Thymus (tissue), 11 donors: ENCODE results near the gene ZZZ3. TPM values are rescaled to one million over a fixed set of nuclear protein-coding genes. Genes with fewer than 3 reads are reported as not detected.

Experiments used
- DNase-seq, 9 donors: peaks; one replicate each; pipeline ENCODE4 v3.0.0-alpha.2; 2013; ENCODE audit warnings: low spot score in 9 of 9, low read depth in 6 of 9, missing footprints in 1 of 9
- H3K27ac ChIP-seq, 2 donors: one replicate each; pipeline ENCODE4 v1.5.1; 2013; ENCODE audit warnings: control low read depth in 1 of 2, low read depth in 1 of 2, low read length in 1 of 2, mild to moderate bottlenecking in 1 of 2, moderate library complexity in 1 of 2
- H3K27me3 ChIP-seq, 2 donors: one replicate each; pipeline ENCODE4 v1.5.1; 2013; ENCODE audit warnings: low read length in 1 of 2; ENCODE audit not compliant: control insufficient read depth in 2 of 2, insufficient read depth in 1 of 2
- H3K36me3 ChIP-seq, 2 donors: one replicate each; pipeline ENCODE4 v1.5.1; 2013; ENCODE audit warnings: low read length in 1 of 2, mild to moderate bottlenecking in 1 of 2, moderate library complexity in 1 of 2; ENCODE audit not compliant: control insufficient read depth in 2 of 2, insufficient read depth in 2 of 2
- H3K4me1 ChIP-seq, 2 donors: one replicate each; pipeline ENCODE4 v1.5.1; 2013; ENCODE audit warnings: low read length in 2 of 2; ENCODE audit not compliant: control insufficient read depth in 2 of 2, insufficient read depth in 2 of 2
- H3K4me3 ChIP-seq, 2 donors: one replicate each; pipeline ENCODE4 v1.5.1; 2013; ENCODE audit warnings: low read length in 2 of 2, control low read depth in 1 of 2, mild to moderate bottlenecking in 1 of 2
- H3K9me3 ChIP-seq, 2 donors: one replicate each; pipeline ENCODE4 v1.5.1; 2013; ENCODE audit warnings: low read length in 1 of 2, mild to moderate bottlenecking in 1 of 2; ENCODE audit not compliant: control insufficient read depth in 2 of 2, insufficient read depth in 1 of 2
- whole genome bisulfite sequencing: extraction: QIAGEN DNeasy Blood & Tissue Kit; methylation state at CpG from one replicate; pipeline ENCODE4 v1.1.7; 2013; 5-methylcytosine and 5-hydroxymethylcytosine counted together
- polyA plus RNA-seq: library from polyadenylated mRNA; stranded (reverse); fragments of 200-250 nt; gene quantifications from one replicate; pipeline ENCODE4 v1.2.3, GENCODE V29; 2013
- total RNA-seq: library from RNA; stranded (reverse); fragments of 120-200 nt; gene quantifications from one replicate; pipeline ENCODE4 v1.2.4, GENCODE V29; 2013
- donor health status: healthy.

The ZZZ3 gene
- total and polyA plus RNA-seq, 2 donors, result 20.6 to 44.6 TPM

DNA sequence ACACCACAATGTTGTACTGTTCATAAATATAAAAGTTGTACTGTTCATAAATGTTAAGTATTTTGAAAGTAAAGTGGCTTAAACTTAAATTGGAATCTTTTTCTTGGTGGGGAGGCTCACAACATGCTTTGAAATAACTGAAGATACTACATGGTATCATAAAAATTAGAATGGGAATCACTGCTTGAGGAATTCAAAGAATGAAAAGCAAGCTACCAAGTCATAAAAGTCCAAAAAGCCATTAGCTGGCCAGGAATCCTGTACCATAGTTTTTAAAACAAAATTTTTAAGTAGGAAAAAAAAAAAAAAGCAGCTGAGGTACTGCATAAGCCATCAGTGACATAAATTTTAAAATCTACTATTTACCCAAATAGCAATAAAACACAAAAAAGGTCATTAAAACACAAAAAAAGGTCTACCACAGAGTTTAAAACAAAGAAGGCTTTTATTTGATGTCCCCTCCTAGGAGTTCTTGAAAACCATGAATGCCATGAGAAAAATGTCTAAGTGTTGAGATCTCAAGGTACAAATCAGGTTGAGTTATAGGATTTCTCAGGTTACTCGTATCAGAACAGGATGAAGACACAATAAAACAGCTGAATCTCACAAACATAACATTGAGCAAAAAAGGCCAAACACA, 8.6 kb downstream of the ZZZ3 start:
- H3K4me3 ChIP-seq, result no peak overlapping the region
- DNase-seq, result no peak
- H3K36me3 ChIP-seq, result no peaks in the 10 kb centered on the region
- no peaks in the 10 kb centered on the region for H3K27me3 ChIP-seq
- H3K9me3 ChIP-seq, result no peaks in the 10 kb centered on the region
- 100% methylated on average over 1 of the region's 1 CpG for WGBS
- no peak overlapping the region for H3K27ac ChIP-seq
- H3K4me1 ChIP-seq, result no peaks in the 10 kb centered on the region

DNA sequence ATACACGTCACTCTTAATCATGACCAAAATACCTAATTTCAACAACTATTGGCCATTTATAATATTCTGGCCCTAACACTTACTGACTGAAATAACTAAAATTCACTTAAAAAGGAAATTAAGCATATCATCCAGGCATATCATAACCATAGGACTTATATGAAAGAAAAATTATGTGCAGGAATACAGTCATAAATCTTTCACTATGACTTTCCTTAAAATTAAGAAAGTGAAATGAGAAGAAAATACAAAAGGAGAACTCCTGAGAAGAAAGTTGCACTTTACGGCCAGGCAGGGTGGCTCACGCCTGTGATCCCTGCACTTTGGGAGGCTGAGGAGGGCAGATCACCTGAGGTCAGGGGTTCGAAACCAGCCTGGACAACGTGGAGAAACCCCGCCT, 9.4 kb downstream of the ZZZ3 start:
- Histone ChIP-seq H3K36me3 (no peaks in the 10 kb centered on the region), H3K27ac (no peak overlapping the region), H3K4me1 (no peaks in the 10 kb centered on the region), H3K4me3 (no peak overlapping the region), H3K9me3 (no peaks in the 10 kb centered on the region), H3K27me3 (no peaks in the 10 kb centered on the region)
- WGBS, result 97% methylated on average over 6 of the region's 6 CpGs
- DNase-seq, result no peak

DNA sequence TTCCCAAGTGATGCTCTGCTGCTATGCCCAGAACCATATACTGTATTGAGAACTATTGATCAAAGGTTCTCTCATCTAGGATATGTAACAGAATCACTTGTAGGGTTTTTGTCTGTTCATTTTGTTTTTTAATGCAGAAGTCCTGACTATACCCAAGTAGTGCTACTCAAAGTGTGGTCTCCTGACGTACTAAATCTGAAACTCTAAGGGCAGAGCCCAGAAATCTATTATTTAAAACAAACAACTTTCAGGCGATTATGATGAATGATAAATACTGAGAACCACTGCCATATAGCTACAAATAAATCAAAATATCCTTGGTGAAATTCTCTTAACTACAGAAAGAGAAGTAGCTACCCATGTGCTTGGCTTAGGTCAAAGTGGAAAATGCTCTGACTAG, 10.1 kb downstream of the ZZZ3 start:
- no peaks in the 10 kb centered on the region for H3K9me3 ChIP-seq
- no peak for DNase-seq
- no peaks in the 10 kb centered on the region for H3K4me1 ChIP-seq
- no peak overlapping the region for H3K27ac ChIP-seq
- WGBS, result 95% methylated on average over 2 of the region's 2 CpGs
- H3K4me3 ChIP-seq, result no peak overlapping the region
- no peaks in the 10 kb centered on the region for H3K27me3 ChIP-seq
- no peaks in the 10 kb centered on the region for H3K36me3 ChIP-seq

DNA sequence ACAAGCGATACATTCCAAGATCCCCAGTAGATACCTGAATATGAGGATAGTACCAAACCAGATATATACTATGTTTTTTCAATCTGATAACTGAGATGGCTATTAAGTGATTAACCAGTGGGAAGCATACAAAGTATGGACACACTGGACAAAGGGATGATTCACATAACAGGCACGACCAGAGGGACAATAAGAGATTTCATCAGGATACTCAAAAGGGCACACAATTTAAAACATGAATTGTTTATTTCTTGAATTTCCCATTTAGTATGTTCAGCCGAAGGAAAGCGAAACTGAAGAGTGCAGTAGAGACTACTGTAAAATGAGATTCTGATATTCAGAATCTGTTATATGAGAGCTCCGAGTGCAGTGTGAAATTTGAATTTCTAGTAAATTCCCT, 10.6 kb downstream of the ZZZ3 start:
- no peaks in the 10 kb centered on the region for H3K4me1 ChIP-seq
- no peaks in the 10 kb centered on the region for H3K9me3 ChIP-seq
- no peak overlapping the region for H3K27ac ChIP-seq
- no peak overlapping the region for H3K4me3 ChIP-seq
- 94% methylated on average over 5 of the region's 5 CpGs for WGBS
- no peaks in the 10 kb centered on the region for H3K36me3 ChIP-seq
- DNase-seq, result no peak
- H3K27me3 ChIP-seq, result no peaks in the 10 kb centered on the region

DNA sequence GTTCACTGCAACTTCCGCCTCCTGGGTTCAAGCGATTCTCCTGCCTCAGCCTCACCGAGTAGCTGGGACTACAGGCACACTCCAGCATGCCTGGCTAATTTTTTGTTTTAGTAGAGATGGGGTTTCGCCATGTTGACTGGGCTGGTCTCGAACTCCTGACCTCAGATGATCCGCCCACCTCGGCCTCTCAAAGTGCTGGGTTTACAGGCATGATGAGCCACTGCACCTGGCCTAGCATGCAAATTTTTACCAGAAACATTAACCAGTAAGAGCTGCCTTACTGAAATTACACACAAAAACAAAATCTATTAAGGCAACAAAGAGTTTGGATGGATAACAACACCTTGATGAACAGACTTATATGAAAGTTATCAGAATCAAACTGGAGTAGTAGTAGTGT, 12.1 kb downstream of the ZZZ3 start:
- H3K27me3 ChIP-seq, result no peaks in the 10 kb centered on the region
- no peaks in the 10 kb centered on the region for H3K4me1 ChIP-seq
- no peaks in the 10 kb centered on the region for H3K36me3 ChIP-seq
- 98% methylated on average over 7 of the region's 7 CpGs for WGBS
- no peak overlapping the region for H3K27ac ChIP-seq
- H3K4me3 ChIP-seq, result no peak overlapping the region
- H3K9me3 ChIP-seq, result no peaks in the 10 kb centered on the region
- DNase-seq, result no peak

DNA sequence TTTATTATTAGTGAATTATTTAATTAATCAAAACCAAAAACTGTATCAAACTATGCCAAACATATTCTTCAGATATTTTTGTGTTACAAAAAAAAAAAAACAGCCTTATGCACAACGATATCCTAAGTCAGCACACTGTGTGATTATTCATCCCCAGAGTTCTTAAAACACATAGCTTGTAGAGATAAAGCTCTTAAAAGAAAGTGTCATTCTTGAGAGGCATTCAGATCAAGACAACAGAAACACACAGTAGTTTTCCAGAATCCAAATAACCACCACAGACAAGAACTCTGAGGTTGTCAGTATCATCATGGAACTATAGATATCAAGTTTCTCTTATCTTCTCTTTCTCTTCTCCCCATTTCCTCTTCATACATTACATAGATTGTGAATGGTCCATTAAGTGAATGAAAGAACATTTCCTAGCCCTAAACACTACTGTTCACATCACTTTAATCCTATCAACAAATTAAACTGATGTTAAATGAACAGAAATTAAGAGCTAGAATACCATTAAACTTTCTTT, 13.5 kb downstream of the ZZZ3 start:
- whole genome bisulfite sequencing, result 95% methylated on average over 1 of the region's 1 CpG
- DNase-seq, result no peak
- Histone ChIP-seq H3K4me3 (no peak overlapping the region), H3K4me1 (no peaks in the 10 kb centered on the region), H3K36me3 (no peaks in the 10 kb centered on the region), H3K27ac (no peak overlapping the region), H3K9me3 (no peaks in the 10 kb centered on the region), H3K27me3 (no peaks in the 10 kb centered on the region)

DNA sequence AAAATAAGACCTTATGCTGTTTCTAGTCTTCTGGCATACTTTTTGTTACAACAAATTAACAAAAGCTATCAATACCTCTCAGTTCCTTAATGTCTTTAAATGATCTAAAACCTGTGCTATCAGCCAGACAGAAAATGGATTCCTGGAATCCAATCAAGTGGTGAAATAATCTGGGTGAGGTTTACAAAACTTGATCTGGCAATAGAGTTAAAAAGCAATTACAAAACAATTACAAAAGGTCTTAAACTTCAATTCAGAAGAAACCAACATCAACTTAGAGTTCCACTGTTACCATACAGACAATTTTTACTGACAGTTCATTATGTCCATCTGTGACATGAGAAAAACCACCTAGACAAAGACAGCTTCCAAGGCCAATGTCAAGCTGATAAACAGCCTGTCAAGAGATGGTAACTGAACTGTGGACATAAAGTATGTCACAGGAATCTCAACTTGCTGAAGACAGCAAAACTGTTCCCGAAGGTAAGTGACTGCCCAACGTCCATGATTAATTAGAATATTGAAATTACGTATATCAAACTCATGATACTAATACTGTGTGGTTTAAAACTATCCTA, 17.4 kb downstream of the ZZZ3 start:
- H3K4me1 ChIP-seq, result no peaks in the 10 kb centered on the region

DNA sequence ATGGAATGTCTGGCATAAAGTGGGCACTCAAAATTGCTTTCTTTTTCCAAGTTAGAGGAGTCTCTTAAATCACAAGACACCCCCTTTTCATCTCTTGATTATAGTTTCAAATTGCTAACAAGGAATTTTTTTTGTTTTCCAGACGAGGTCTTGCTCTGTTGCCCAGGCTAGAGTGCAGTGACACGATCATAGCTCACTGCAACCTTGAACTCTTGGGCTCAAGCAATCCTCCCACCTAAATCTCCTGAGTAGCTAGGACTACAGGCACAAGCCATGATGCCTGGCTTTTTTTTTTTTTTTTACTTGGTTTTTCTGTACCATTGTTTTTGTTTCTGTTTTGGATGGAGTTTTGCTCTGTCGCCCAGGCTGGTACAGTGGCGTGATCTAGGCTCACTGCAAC, 20.8 kb downstream of the ZZZ3 start:
- DNase-seq, result no peak
- Histone ChIP-seq H3K4me3 (no peak overlapping the region), H3K27me3 (no peaks in the 10 kb centered on the region), H3K4me1 (no peaks in the 10 kb centered on the region), H3K36me3 (peaks cover 0 to 3% of the 10 kb centered on the region in 2 donors), H3K9me3 (no peaks in the 10 kb centered on the region), H3K27ac (no peak overlapping the region)
- WGBS, result 98% methylated on average over 4 of the region's 4 CpGs

More for the DNA sequence above, 17.4 kb downstream of the ZZZ3 start:
- no peaks in the 10 kb centered on the region for H3K9me3 ChIP-seq
- H3K4me3 ChIP-seq, result no peak overlapping the region
- H3K27me3 ChIP-seq, result no peaks in the 10 kb centered on the region
- peaks cover 0 to 3% of the 10 kb centered on the region in 2 donors for H3K36me3 ChIP-seq
- WGBS, result 97% methylated on average over 3 of the region's 3 CpGs
- no peak overlapping the region for H3K27ac ChIP-seq
- no peak for DNase-seq

DNA sequence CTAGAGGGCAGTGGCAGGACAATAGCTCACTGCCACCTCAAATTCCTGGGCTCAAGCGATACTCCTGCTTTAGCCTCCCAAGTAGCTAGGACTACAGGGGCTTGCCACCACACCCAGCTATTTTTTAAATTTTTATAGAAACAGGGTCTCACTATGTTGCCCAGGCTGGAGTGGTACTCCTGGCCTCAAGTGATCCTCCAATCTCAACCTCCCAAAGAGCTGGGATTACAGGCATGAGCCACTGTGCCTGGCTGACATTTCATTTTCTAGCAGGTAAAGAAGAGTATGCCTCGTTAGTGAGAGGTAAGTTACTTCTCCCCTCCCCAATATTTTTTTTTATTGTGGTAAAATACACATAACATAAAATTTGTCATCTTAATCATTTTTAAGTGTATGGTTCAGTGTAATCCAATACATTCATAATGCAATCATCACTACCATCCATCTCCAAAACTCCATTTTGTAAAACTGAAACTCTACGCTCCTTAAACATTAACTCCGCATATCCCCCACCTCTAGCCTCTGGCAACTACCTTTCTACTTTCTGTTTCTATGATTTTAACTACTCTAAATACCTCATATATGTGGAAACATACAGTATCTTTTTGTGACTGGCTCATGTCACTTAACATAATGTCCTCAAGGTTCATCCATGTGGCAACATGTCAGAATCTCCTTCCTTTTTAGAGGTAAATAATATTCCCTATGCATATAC, 22.4 kb downstream of the ZZZ3 start:
- Histone ChIP-seq H3K27ac (no peak overlapping the region), H3K4me3 (no peak overlapping the region), H3K36me3 (peaks cover 0 to 3% of the 10 kb centered on the region in 2 donors), H3K9me3 (no peaks in the 10 kb centered on the region), H3K27me3 (no peaks in the 10 kb centered on the region), H3K4me1 (no peaks in the 10 kb centered on the region)
- DNase-seq, result no peak
- WGBS, result 74% methylated on average over 4 of the region's 4 CpGs
